Thyroid gland (tissue), 4 donors: ENCODE results near the gene KATNAL2. TPM values are rescaled to one million over a fixed set of nuclear protein-coding genes. Genes with fewer than 3 reads are reported as not detected.

Source experiments
- DNase-seq, 2 donors: peaks; one replicate each; pipeline ENCODE4 v3.0.0-alpha.2; 2019
- H3K27ac ChIP-seq, 3 donors: fragments of 200-600 bp; sonication (generic); 1 replicate in 2 of 3; 2 replicates in 1 of 3; pipeline ENCODE4 v1.5.1; 2016 to 2019; ENCODE audit warnings: mild to moderate bottlenecking in 1 of 3, moderate library complexity in 1 of 3
- H3K27me3 ChIP-seq: fragments of 200-600 bp; sonication (generic); one replicate; pipeline ENCODE4 v1.5.1; 2019
- H3K36me3 ChIP-seq, 2 donors: fragments of 200-600 bp; sonication (generic); one replicate each; pipeline ENCODE4 v1.5.1; 2016 to 2019
- H3K4me1 ChIP-seq, 2 donors: fragments of 200-600 bp; sonication (generic); one replicate each; pipeline ENCODE4 v1.5.1; 2017 to 2019
- H3K4me3 ChIP-seq, 3 donors: fragments of 200-600 bp; sonication (generic); replicated peaks in 1 of 3; 1 replicate in 2 of 3; 2 replicates in 1 of 3; pipeline ENCODE4 v1.5.1; 2016; ENCODE audit warnings: mild to moderate bottlenecking in 1 of 3
- H3K9me3 ChIP-seq: fragments of 200-600 bp; sonication (generic); one replicate; pipeline ENCODE4 v1.5.1; 2017
- POLR2A ChIP-seq, 2 donors: fragments of 450-650 bp; IDR thresholded peaks; one replicate each; pipeline ENCODE4 v1.6.1; 2017; ENCODE audit warnings: antibody characterized with exemption in 2 of 2, mild to moderate bottlenecking in 2 of 2, moderate library complexity in 1 of 2
- WGBS, 2 donors: methylation state at CpG; one replicate each; pipeline ENCODE4 v1.1.5; 2017; 5-methylcytosine and 5-hydroxymethylcytosine counted together
- intact Hi-C: fragments of 100-400 bp; cut with DNase I; formaldehyde crosslinking; loops from one replicate; pipeline ENCODE4 v1.15.1; 2023
- total RNA-seq, 4 donors: library from RNA; depleted of rRNA; stranded (reverse); fragments of >200 nt; gene quantifications; one replicate each; pipeline ENCODE4 v1.2.3, GENCODE V29; 2016
- TF ChIP-seq, protein P1 (sequence below), 6 experiments: fragments of 200-600 bp in 3 of 6; fragments of 450-650 bp in 3 of 6; sonication (generic) in 3 of 6; IDR thresholded peaks; one replicate each; pipeline ENCODE4 v1.5.1; 2016 to 2019; ENCODE audit warnings: antibody characterized with exemption in 6 of 6, mild to moderate bottlenecking in 2 of 6, inconsistent platforms in 1 of 6, moderate library complexity in 1 of 6

KATNAL2 gene
- total RNA-seq, 4 donors from 2014 or later: 11.3 to 104 (median 63.3) TPM

DNA sequence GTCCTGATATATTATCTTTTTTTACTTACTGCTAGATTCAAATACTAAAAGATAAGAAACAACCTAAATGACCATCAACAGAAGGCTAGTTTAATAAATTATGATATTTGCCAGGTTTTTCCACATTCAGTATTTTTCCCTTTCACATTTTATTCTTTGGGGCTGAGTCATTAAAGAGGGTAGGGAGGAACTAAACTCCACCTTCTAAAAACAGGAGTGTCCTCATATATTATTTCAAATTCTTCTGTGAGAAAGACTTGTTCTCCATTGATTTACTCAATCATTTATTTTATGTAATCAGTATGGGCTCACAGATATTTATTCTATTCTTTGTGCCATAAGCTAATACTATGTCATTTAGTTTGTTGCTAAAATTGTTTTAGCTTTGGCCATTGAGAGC lies 223.9 kb downstream of the KATNAL2 start:
- H3K36me3 ChIP-seq: no peaks in the 10 kb centered on the region
- intact Hi-C loops: no loop called here
- TF ChIP-seq, protein P1, sequence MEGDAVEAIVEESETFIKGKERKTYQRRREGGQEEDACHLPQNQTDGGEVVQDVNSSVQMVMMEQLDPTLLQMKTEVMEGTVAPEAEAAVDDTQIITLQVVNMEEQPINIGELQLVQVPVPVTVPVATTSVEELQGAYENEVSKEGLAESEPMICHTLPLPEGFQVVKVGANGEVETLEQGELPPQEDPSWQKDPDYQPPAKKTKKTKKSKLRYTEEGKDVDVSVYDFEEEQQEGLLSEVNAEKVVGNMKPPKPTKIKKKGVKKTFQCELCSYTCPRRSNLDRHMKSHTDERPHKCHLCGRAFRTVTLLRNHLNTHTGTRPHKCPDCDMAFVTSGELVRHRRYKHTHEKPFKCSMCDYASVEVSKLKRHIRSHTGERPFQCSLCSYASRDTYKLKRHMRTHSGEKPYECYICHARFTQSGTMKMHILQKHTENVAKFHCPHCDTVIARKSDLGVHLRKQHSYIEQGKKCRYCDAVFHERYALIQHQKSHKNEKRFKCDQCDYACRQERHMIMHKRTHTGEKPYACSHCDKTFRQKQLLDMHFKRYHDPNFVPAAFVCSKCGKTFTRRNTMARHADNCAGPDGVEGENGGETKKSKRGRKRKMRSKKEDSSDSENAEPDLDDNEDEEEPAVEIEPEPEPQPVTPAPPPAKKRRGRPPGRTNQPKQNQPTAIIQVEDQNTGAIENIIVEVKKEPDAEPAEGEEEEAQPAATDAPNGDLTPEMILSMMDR (IDR thresholded peaks at IDR 0.05): no peak
- no peak for TF ChIP-seq POLR2A (IDR thresholded peaks at IDR 0.05)

DNA sequence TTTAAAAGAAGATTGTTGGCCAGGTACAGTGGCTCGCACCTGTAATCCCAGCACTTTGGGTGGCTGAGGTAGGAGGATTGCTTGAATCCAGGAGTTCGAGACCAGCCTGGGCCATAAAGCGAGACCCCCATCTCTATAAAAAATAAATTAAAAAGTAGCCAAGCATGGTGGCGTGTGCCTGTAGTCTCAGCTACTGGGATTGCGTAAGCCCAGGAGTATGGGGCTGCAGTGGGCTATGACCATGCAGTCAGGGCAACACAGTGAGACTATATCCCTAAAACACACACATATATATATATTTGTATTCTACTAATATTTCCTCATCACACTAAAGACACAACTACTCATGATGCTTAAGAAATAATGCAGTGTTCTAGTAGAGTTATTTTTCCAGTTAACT lies 225.8 kb downstream of the KATNAL2 start:
- no peaks in the 10 kb centered on the region for H3K36me3 ChIP-seq
- no peak for DNase-seq
- H3K27me3 ChIP-seq: no peaks in the 10 kb centered on the region
- intact Hi-C loops: no loop called here
- H3K4me3 ChIP-seq: no peak overlapping the region
- TF ChIP-seq, protein P1 (IDR thresholded peaks at IDR 0.05): no peak
- no peak for TF ChIP-seq POLR2A (IDR thresholded peaks at IDR 0.05)
- H3K9me3 ChIP-seq: no peaks in the 10 kb centered on the region
- WGBS, 2 donors: 95 to 99% methylated on average over 5 of the region's 5 CpGs
- no peaks in the 10 kb centered on the region for H3K4me1 ChIP-seq
- no peak overlapping the region for H3K27ac ChIP-seq

More for the DNA sequence above, 223.9 kb downstream of the KATNAL2 start:
- Histone ChIP-seq H3K4me3 (no peak overlapping the region), H3K27ac (no peak overlapping the region), H3K9me3 (no peaks in the 10 kb centered on the region), H3K4me1 (no peaks in the 10 kb centered on the region), H3K27me3 (no peaks in the 10 kb centered on the region)
- no peak for DNase-seq

DNA sequence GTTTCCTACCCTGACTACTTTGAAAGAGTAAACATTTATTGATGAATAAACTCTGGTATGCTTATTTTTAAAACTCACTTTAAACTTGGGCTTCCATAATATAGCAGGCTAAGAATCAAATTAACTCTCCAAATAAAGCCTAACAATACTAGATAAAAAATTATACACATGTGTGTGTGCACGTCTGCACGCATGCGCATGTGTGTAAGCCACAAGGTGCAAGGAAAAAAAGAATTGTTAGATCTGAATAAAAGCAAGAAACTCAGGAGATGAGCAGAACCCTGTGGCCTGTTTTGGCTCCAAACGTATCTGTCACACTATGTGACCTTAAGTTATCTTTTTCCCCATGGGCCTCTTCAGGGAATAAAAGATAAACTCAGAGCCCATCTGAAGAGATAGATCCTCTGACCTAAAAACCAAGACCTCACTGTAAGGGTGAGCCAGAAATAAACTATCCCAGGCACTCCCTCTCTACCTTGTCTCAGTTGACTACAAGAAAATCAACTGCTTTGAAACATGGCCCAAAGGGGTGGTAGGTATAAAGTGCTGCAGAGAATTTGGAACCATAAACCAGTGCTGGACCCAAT lies 226.6 kb downstream of the KATNAL2 start:
- Histone ChIP-seq H3K4me3 (no peak overlapping the region), H3K9me3 (no peaks in the 10 kb centered on the region), H3K27ac (no peak overlapping the region), H3K27me3 (no peaks in the 10 kb centered on the region), H3K36me3 (no peaks in the 10 kb centered on the region), H3K4me1 (peaks cover 5 to 7% of the 10 kb centered on the region in 2 donors)
- intact Hi-C loops: no loop called here
- no peak for DNase-seq
- 96 to 97% methylated on average over 4 of the region's 4 CpGs for WGBS, 2 donors
- no peak for TF ChIP-seq POLR2A (IDR thresholded peaks at IDR 0.05)
- TF ChIP-seq, protein P1 (IDR thresholded peaks at IDR 0.05): no peak

DNA sequence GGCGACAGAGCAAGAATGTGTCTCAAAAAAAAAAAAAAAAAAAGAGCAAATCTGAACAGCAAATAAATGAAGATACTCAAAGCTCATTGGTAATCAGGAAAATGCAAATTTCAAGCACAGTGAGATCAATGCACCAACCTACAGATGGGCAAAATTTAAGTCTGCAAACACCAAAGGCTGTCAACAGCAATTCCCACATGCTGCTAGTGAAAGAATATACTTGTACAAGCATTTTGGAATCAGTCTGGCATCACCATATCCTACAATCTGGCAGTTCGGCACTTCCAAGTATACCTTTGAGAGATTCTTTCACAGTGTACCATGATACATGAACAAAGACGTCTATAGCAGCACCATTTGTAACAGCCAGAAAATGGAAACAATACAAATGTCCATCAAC lies 228.8 kb downstream of the KATNAL2 start:
- no peak overlapping the region for H3K27ac ChIP-seq
- no peak overlapping the region for H3K4me3 ChIP-seq
- intact Hi-C loops: no loop called here
- H3K9me3 ChIP-seq: no peaks in the 10 kb centered on the region
- no peak for DNase-seq
- H3K36me3 ChIP-seq: no peaks in the 10 kb centered on the region
- TF ChIP-seq, protein P1 (IDR thresholded peaks at IDR 0.05): no peak
- no peak for TF ChIP-seq POLR2A (IDR thresholded peaks at IDR 0.05)
- H3K27me3 ChIP-seq: no peaks in the 10 kb centered on the region
- 92 to 97% methylated on average over 3 of the region's 3 CpGs for WGBS, 2 donors
- peaks cover 14% of the 10 kb centered on the region in 2 donors for H3K4me1 ChIP-seq

DNA sequence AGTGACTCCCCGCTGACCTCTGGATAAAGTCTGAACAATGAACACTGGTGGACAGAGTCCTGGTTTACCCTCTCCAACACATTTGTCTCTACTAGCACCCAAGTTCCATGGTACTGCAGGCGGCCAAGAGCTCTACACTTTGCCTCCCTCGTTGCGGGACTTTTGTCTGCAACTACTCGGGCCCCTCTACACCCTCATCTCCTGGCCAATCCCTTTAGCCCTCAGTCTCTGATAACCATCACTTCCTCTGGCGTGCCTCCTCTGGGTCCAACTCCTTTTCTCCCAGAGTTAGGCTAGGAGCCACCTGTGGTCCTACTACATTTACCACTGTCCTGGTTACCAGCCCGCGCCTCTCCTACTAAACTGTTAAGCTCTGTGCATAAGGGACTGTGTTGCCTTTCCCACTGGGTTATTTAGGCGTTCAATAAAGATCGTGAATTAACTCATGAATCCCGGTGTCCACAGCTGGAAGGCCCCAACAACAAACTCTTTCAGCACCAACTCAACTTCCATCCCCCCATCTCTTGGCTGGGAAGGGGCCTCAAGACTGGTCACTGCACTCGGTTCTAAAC lies 232.1 kb downstream of the KATNAL2 start:
- Histone ChIP-seq H3K27ac (peak overlapping the region; percentile 85 to 89 (median 87)), H3K9me3 (no peaks in the 10 kb centered on the region), H3K36me3 (peaks cover 2 to 4% of the 10 kb centered on the region in 2 donors), H3K4me1 (peaks cover 17% of the 10 kb centered on the region in 2 donors), H3K27me3 (no peaks in the 10 kb centered on the region), H3K4me3 (peak overlapping the region; percentile 28 to 72 (median 66))
- intact Hi-C loops: no loop called here
- WGBS, 2 donors: 22 to 28% methylated on average over 12 of the region's 12 CpGs
- DNase-seq: peak in 1 of 2 donors; percentile 13
- no peak for TF ChIP-seq POLR2A (IDR thresholded peaks at IDR 0.05)
- TF ChIP-seq, protein P1 (IDR thresholded peaks at IDR 0.05): no peak
